ENCODE measurements around the gene CD300A.
A peak's percentile ranks its signal among the peaks of the same experiment; 100 is the strongest.
"Not testable (repeated sequence)": the region's sequence is repeated elsewhere in the genome, so short reads cannot be mapped to it uniquely, and the experiment has no call there.

CD300A gene

GRCh38 chr17:74484066-74484465 is 17.6 kb downstream of the CD300A start:
- no peak for TF ChIP-seq ZFX (IDR thresholded peaks at IDR 0.05)
- TF ChIP-seq, protein P1, sequence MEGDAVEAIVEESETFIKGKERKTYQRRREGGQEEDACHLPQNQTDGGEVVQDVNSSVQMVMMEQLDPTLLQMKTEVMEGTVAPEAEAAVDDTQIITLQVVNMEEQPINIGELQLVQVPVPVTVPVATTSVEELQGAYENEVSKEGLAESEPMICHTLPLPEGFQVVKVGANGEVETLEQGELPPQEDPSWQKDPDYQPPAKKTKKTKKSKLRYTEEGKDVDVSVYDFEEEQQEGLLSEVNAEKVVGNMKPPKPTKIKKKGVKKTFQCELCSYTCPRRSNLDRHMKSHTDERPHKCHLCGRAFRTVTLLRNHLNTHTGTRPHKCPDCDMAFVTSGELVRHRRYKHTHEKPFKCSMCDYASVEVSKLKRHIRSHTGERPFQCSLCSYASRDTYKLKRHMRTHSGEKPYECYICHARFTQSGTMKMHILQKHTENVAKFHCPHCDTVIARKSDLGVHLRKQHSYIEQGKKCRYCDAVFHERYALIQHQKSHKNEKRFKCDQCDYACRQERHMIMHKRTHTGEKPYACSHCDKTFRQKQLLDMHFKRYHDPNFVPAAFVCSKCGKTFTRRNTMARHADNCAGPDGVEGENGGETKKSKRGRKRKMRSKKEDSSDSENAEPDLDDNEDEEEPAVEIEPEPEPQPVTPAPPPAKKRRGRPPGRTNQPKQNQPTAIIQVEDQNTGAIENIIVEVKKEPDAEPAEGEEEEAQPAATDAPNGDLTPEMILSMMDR (conservative IDR thresholded peaks at IDR 0.05) = no peak
- no peak overlapping the region for H3K27ac ChIP-seq

DNA sequence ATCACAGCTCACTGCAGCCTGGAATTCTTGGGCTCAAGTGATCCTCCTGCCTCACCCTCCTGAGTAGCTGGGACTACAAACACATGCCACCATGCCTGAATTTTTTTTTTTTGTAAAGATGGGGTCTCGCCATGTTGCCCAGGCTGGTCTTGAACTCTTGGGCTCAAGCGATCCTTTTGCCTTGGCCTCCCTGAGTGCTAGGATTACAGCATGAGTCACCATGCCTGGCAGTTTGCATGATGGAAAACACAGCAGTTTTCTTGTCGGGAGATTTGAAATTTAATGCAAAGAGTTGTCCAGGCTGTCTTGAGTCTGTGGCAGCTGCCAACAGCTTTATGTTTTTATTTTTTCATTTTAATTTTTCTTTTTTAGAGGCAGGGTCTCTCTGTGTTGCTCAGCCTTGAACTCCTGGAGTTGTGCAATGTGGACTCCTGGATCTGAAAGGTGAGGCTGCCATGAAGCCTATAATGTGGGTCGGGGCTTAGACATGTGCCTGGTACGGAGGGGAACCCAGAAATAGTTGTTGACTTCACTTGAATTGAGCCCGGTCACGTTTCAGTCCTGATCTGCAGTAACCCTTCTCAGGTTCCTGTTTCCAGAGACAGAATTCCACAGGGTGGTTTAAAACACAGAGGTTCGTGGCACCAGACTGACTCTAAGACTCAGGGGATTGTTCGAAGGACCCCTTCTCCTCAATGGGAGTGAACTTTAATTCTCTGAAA is 18.7 kb downstream of the CD300A start:
- TF ChIP-seq, protein P1 (conservative IDR thresholded peaks at IDR 0.05) = no peak
- TF ChIP-seq ZFX (IDR thresholded peaks at IDR 0.05) = no peak

DNA sequence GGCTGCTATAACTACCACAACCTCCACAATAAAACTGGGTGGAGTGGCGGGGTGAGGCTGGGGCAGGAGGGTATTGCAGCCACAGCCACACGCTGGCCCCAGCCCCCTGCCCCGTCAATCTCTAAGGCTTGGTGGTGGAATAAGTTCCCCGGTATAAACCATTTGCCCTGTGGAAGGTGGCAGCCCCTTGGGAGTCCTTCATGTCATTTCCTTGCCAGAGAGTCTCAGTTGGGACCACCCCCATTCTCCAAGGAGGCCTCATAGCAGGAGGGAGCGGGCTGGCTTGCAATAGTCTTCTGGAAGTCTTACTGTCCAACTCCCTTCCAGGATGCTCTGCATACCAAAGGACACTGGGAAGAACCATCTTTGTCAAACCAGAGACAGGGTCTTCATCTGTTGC is 19.4 kb downstream of the CD300A start:
- TF ChIP-seq ZFX (IDR thresholded peaks at IDR 0.05) = no peak
- TF ChIP-seq, protein P1 (conservative IDR thresholded peaks at IDR 0.05) = no peak
- no peak overlapping the region for H3K27ac ChIP-seq

More for the DNA sequence above, 18.7 kb downstream of the CD300A start:
- no peak overlapping the region for H3K27ac ChIP-seq

GRCh38 chr17:74488276-74488675 is 21.8 kb downstream of the CD300A start:
- H3K27ac ChIP-seq = not testable (repeated sequence)

DNA sequence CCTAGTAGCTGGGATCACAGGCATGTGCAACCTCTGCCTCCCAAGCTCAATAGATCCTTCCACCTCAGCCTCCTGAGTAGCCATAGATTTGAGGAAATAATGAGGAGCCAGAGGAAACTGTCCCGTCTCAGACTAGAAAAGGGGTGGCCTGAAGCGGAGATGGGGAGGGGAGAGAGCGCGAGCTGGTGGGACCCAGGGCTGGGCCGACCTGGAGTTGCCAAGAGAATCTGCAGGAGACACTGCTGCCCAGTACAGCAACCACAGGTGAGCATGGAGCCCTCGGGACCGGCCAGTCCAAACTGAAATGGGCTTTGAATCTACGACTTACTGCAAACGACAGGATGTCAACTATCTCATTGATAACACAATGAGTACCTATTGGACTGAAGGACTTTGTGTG is 24.3 kb downstream of the CD300A start:
- TF ChIP-seq, protein P1 (conservative IDR thresholded peaks at IDR 0.05) = no peak
- no peak for TF ChIP-seq ZFX (IDR thresholded peaks at IDR 0.05)
- H3K27ac ChIP-seq = no peak overlapping the region

GRCh38 chr17:74491626-74492025 is 25.2 kb downstream of the CD300A start:
- TF ChIP-seq, protein P1 (conservative IDR thresholded peaks at IDR 0.05) = no peak
- TF ChIP-seq ZFX (IDR thresholded peaks at IDR 0.05) = no peak
- no peak overlapping the region for H3K27ac ChIP-seq

DNA sequence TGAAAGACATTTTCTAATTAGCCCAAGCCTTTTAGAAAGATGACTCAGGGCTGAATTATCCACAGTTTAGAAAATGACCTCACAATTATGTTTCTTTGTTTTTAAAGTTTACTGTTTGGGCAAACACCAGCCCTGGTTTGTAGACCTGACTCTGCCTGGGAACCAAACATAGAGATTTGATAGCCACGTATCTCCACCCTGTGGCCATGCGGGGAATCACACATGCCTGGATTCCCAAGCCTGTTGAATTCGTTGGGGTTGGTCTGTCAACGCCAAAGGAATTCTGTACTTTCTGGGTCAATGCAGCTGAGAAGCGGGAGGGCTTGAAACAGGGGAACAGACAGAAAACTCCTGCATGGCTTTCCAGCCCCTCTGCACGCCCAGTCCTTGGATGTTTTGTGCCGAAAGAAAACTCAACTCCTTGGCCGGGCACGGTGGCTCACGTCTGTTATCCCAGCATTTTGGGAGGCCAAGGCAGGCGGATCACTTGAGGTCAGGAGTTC is 26.9 kb downstream of the CD300A start:
- H3K27ac ChIP-seq = no peak overlapping the region
- no peak for TF ChIP-seq ZFX (IDR thresholded peaks at IDR 0.05)
- TF ChIP-seq, protein P1 (conservative IDR thresholded peaks at IDR 0.05) = peak; percentile 91

DNA sequence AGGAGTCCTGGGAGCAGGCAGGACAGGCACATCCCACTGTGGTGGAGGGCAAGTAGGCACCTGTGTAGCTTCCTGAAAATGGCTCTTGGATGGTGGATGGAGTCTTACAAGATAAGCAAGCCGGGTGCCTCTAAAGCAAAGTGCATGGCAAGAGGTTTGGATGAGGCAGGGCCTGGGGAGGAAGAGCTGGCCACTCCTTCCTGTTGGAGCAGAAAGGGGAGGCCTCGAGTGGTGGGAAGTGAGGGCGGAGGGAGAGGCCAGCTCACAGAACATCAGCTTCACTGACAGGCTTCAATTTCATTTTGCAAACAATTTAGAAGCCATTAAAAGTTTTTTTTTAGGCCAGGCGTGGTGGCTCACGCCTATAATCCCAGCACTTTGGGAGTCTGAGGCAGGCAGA is 31.0 kb downstream of the CD300A start:
- TF ChIP-seq, protein P1 (conservative IDR thresholded peaks at IDR 0.05) = no peak
- no peak for TF ChIP-seq ZFX (IDR thresholded peaks at IDR 0.05)
- no peak overlapping the region for H3K27ac ChIP-seq

All from C4-2B (cell line).